ENCODE data around the gene MYBPC1. TPM values are rescaled to one million over a fixed set of nuclear protein-coding genes. Genes with fewer than 3 reads are reported as not detected.

Gene MYBPC1
- total RNA-seq, 1 experiment from 2014 or later: not detected

GRCh38 chr12:101620762-101621133, 26.0 kb downstream of the MYBPC1 start:
- WGBS (ENCODE audit: extremely low coverage, insufficient read length, low lambda C conversion rate): no CpG with 5 or more reads among the region's 2 CpGs
- H3K79me1 ChIP-seq (ENCODE audit: insufficient read depth, low read depth, low read length, poor library complexity, severe bottlenecking): no peaks in the 10 kb centered on the region
- H3K18ac ChIP-seq (ENCODE audit: insufficient read length, low read depth, low read length): no peak overlapping the region
- H3K4me2 ChIP-seq (ENCODE audit: insufficient read depth, insufficient read length, low read length): no peak overlapping the region
- H3T11ph ChIP-seq (ENCODE audit: low read length): no peak overlapping the region
- H3K4ac ChIP-seq (ENCODE audit: low read depth, low read length): no peak overlapping the region
- no peak overlapping the region for H2BK20ac ChIP-seq (ENCODE audit: low read depth, low read length, poor library complexity, severe bottlenecking)
- H3K79me2 ChIP-seq (ENCODE audit: insufficient read depth, low read length): no peaks in the 10 kb centered on the region
- no peak overlapping the region for H3K56ac ChIP-seq (ENCODE audit: insufficient read length, low read depth, low read length)
- no peak overlapping the region for H4K8ac ChIP-seq (replicated peaks; ENCODE audit: insufficient read length, low read depth, low read length)
- no peaks in the 10 kb centered on the region for H3K27me3 ChIP-seq (ENCODE audit: insufficient read depth, low read length)
- H3K9ac ChIP-seq (ENCODE audit: extremely low read depth, insufficient read length, low read length): no peak overlapping the region
- H4K5ac ChIP-seq (ENCODE audit: insufficient read length, low read depth, low read length): no peak overlapping the region
- no peak overlapping the region for H2BK5ac ChIP-seq (ENCODE audit: insufficient read length, low read length)
- H4K20me1 ChIP-seq (ENCODE audit: control insufficient read depth, insufficient read depth, insufficient read length): no peaks in the 10 kb centered on the region
- H3K4me1 Mint-ChIP-seq: no peaks in the 10 kb centered on the region
- H2AK5ac ChIP-seq (ENCODE audit: insufficient read length, low read length): no peak overlapping the region
- DNase-seq: no peak
- H3K27ac ChIP-seq (ENCODE audit: insufficient read length, low read depth, low read length): no peak overlapping the region
- no peak overlapping the region for H2BK15ac ChIP-seq (ENCODE audit: low read depth, low read length)
- no peaks in the 10 kb centered on the region for H3K27me3 Mint-ChIP-seq (ENCODE audit: low read depth)
- H3K23ac ChIP-seq (ENCODE audit: insufficient read length, low read depth, low read length): no peak overlapping the region
- no peak overlapping the region for H3K27ac Mint-ChIP-seq
- no peak for TF ChIP-seq CTCF (conservative IDR thresholded peaks at IDR 0.05)
- H4K91ac ChIP-seq (ENCODE audit: insufficient read length, low read depth, low read length): no peak overlapping the region
- no peak overlapping the region for H3K14ac ChIP-seq (ENCODE audit: insufficient read depth, low read length)
- H3K9me3 ChIP-seq (ENCODE audit: control insufficient read depth, low read depth, low read length): no peaks in the 10 kb centered on the region
- H3K4me3 Mint-ChIP-seq: no peak overlapping the region
- H3K36me3 Mint-ChIP-seq (ENCODE audit: insufficient read depth in 1 of 3, low read depth in 3 of 3): no peaks in the 10 kb centered on the region
- no peaks in the 10 kb centered on the region for H3K9me3 Mint-ChIP-seq
- no peak overlapping the region for H2AFZ ChIP-seq (ENCODE audit: low read length)
- no peaks in the 10 kb centered on the region; the same call in 1 of the 2 replicates for H3K4me1 ChIP-seq (ENCODE audit: insufficient read depth, low read length)
- H2BK120ac ChIP-seq (ENCODE audit: low read depth, low read length, poor library complexity, severe bottlenecking): no peak overlapping the region
- H2BK12ac ChIP-seq (ENCODE audit: insufficient read length, low read depth, low read length): no peak overlapping the region
- no peaks in the 10 kb centered on the region for H3K23me2 ChIP-seq (ENCODE audit: insufficient read length, low read depth, low read length, poor library complexity, severe bottlenecking)
